PFSK-1 (cell line): Measurements from ENCODE around the gene REP15.

Experiments
- FOXP2 ChIP-seq: optimal IDR thresholded peaks from 2 replicates; pipeline ENCODE3; 2011; ENCODE audit warnings: borderline replicate concordance, control low read depth, inconsistent platforms; ENCODE audit not compliant: insufficient read depth; ENCODE audit errors: extremely low read length, extremely low read depth
- POLR2AphosphoS5 ChIP-seq: IDR thresholded peaks from 2 replicates; pipeline ENCODE4 v1.6.1; 2012; ENCODE audit warnings: low read depth, mild to moderate bottlenecking, control low read depth, low read length, moderate library complexity
- REST ChIP-seq, 2 experiments: IDR thresholded peaks; 2 replicates each; pipeline versions ENCODE4 v1.6.1 to v1.8.0; 2011 to 2012; ENCODE audit warnings: low read depth in 2 of 2, low read length in 2 of 2, control low read depth in 1 of 2, inconsistent platforms in 1 of 2, mild to moderate bottlenecking in 1 of 2, moderate library complexity in 1 of 2; ENCODE audit not compliant: insufficient read depth in 1 of 2
- SIN3A ChIP-seq: IDR thresholded peaks from 2 replicates; pipeline ENCODE4 v1.6.1; 2012; ENCODE audit warnings: mild to moderate bottlenecking, low read length, moderate library complexity, borderline replicate concordance; ENCODE audit not compliant: insufficient read depth
- TAF1 ChIP-seq: IDR thresholded peaks from 2 replicates; pipeline ENCODE4 v1.6.1; 2012; ENCODE audit warnings: low read length, control low read depth, borderline replicate concordance; ENCODE audit not compliant: insufficient read depth

Gene REP15

GRCh38 chr12:27723212-27723611 lies 27.0 kb downstream of the REP15 start:
- no peak for TF ChIP-seq POLR2AphosphoS5
- TF ChIP-seq REST (IDR thresholded peaks at IDR 0.05; ENCODE audit: insufficient read depth in 1 of 2, low read depth in 2 of 2, low read length in 2 of 2): no peak
- no peak for TF ChIP-seq SIN3A
- no peak for TF ChIP-seq TAF1
- TF ChIP-seq FOXP2: no peak

- TF ChIP-seq POLR2AphosphoS5 (no peak), FOXP2 (no peak), REST (IDR thresholded peaks at IDR 0.05; ENCODE audit: insufficient read depth in 1 of 2, low read depth in 2 of 2, low read length in 2 of 2) (no peak), SIN3A (no peak), TAF1 (no peak)
These were observed 33.9 kb downstream of the REP15 start for GRCh38 chr12:27730097-27730588.

GRCh38 chr12:27732281-27732680 lies 36.0 kb downstream of the REP15 start:
- no peak for TF ChIP-seq FOXP2
- TF ChIP-seq POLR2AphosphoS5: no peak
- no peak for TF ChIP-seq TAF1
- TF ChIP-seq SIN3A: no peak
- no peak for TF ChIP-seq REST (IDR thresholded peaks at IDR 0.05; ENCODE audit: insufficient read depth in 1 of 2, low read depth in 2 of 2, low read length in 2 of 2)

GRCh38 chr12:27733052-27733656 lies 36.9 kb downstream of the REP15 start:
- TF ChIP-seq FOXP2 (no peak), SIN3A (no peak), POLR2AphosphoS5 (no peak), TAF1 (no peak), REST (IDR thresholded peaks at IDR 0.05; ENCODE audit: insufficient read depth in 1 of 2, low read depth in 2 of 2, low read length in 2 of 2) (no peak)
